ENCODE measurements around the gene LRCH1. TPM values are rescaled to one million over a fixed set of nuclear protein-coding genes. Genes with fewer than 3 reads are reported as not detected.

Gene LRCH1
- total RNA-seq, 1 donor from 2014 or later: 22.0 TPM

- DNase-seq (ENCODE audit: low read depth): peak; percentile 76
These were observed 243.8 kb downstream of the LRCH1 start, which contains the start of gene ESD for GRCh38 chr13:46796515-46797474. TSS of gene ESD (minus strand) at chr13:46797161. CDS start at chr13:46791413, 5,748 bp downstream.

DNA sequence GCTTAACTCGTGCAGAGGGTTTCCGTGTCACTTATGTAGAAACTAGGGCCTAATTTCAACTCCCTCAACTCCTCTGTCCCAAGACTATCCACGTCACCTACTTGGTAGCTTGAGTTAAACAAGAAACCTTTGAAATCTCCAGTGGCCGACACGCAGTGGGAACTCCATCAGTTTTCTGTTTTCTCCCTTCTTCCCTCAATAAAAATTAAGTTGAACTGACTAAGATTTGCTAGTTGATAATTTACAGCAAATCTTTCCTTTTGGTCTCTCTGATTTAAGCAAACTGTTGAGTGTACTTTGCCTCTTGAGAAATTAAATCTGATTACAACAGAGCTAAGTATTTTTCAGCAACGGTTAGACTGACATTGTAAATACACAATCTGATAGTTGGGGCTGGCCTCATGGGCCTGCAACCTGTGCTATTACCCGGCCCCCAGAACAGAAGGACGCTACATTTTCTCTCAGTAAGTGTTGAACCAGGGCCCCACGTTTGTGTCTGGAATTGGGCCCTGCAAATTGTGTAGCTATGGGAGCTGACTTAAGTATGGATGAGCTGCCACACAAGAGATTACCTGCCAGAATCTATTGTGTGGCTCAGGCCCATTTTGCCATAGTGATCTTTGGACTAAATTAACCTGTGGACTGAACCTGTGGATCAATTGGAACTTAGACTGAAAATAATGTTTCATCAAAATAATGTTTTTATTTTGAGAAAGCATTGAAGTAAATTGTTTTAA lies 244.7 kb downstream of the LRCH1 start:
- peak; percentile 94 for DNase-seq (ENCODE audit: low read depth)

GRCh38 chr13:46799139-46799538 lies 246.2 kb downstream of the LRCH1 start:
- no peak for DNase-seq (ENCODE audit: low read depth)

DNA sequence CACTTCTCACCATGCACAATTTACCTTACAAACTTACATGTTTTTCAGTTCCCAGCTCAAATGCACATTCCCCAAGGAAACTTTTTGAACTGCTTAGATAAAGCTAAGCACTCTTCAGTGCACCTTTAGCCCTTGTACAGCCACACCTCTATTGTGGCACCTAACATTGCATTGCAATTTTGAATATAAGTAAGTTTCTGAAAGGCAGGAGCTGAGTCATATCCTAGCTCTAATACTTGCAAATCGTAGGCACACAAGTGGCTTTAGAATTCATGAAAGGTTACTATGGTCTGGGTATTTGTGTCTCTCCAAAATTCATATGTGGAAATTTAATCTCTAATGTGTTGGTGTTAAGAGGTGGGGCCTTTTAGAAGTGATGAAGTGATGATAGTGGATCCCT lies 248.9 kb downstream of the LRCH1 start:
- no peak for DNase-seq (ENCODE audit: low read depth)

Other genes with a start within 250 kb of the LRCH1 start
- gene RUBCNL, start 165.9 kb upstream of the LRCH1 start, total RNA-seq: 0.10 and 0.52 TPM in 2 replicates
- gene ESD, start 244.0 kb downstream of the LRCH1 start, total RNA-seq: 132 and 150 TPM in 2 replicates